NCI-H2196 (cell line): ENCODE results near the gene DPPA5.
"Not testable (repeated sequence)": the region's sequence is repeated elsewhere in the genome, so short reads cannot be mapped to it uniquely, and the experiment has no call there.

Experiments
- DNase-seq: peaks from one replicate; lab custom pipeline; 2025; ENCODE audit not compliant: unreplicated experiment; lab: John Stamatoyannopoulos, UW

Gene DPPA5

DNA sequence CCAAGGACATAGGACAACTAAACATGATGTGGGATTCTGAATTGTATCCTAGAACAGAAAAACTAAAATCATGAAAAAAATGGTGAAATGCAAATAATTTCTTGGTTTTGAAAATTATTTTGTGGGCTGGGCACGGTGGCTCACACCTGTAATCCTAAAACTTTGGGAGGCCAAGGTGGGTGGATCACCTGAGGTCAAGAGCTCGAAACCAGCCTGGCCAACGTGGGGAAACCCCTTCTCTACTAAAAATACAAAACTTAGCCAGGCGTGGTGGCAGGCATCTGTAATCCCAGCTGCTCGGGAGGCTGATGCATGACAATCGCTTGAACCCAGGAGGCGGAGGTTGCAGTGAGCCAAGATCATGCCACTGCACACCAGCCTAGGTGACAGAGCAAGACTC is 50.3 kb downstream of the DPPA5 start:
- DNase-seq, result not testable (repeated sequence)
